Breast epithelium (tissue), 4 donors: Measurements from ENCODE around the gene ORM2. TPM values are rescaled to one million over a fixed set of nuclear protein-coding genes. Genes with fewer than 3 reads are reported as not detected.

ENCODE experiments used
- DNase-seq, 2 donors: peaks; one replicate each; pipeline ENCODE4 v3.0.0-alpha.2; 2019; ENCODE audit warnings: low spot score in 2 of 2
- H3K27ac ChIP-seq, 2 donors: fragments of 200-600 bp; sonication (generic) in 1 of 2; one replicate each; pipeline ENCODE4 v1.5.1; 2016 to 2019; ENCODE audit warnings: mild to moderate bottlenecking in 1 of 2
- H3K27me3 ChIP-seq, 2 donors: fragments of 200-600 bp; sonication (generic) in 1 of 2; one replicate each; pipeline versions ENCODE4 v1.5.1 to v1.6.0; 2017 to 2019; ENCODE audit warnings: control low read depth in 1 of 2, mild to moderate bottlenecking in 1 of 2
- H3K36me3 ChIP-seq: fragments of 200-600 bp; one replicate; pipeline ENCODE4 v1.5.1; 2019
- H3K4me1 ChIP-seq, 2 donors: fragments of 200-600 bp; sonication (generic); one replicate each; pipeline ENCODE4 v1.5.1; 2016 to 2019; ENCODE audit warnings: control low read depth in 1 of 2
- H3K4me3 ChIP-seq, 3 donors: fragments of 200-600 bp; sonication (generic); 1 replicate in 2 of 3; 2 replicates in 1 of 3; pipeline ENCODE4 v1.5.1; 2016 to 2019; ENCODE audit warnings: mild to moderate bottlenecking in 3 of 3, moderate library complexity in 2 of 3
- H3K9me3 ChIP-seq, 2 donors: fragments of 200-600 bp; sonication (generic) in 1 of 2; one replicate each; pipeline ENCODE4 v1.5.1; 2016 to 2019; ENCODE audit warnings: control low read depth in 1 of 2
- CTCF ChIP-seq, 3 donors: fragments of 450-650 bp; IDR thresholded peaks; one replicate each; pipeline ENCODE4 v1.5.1; 2016 to 2017; ENCODE audit warnings: antibody characterized with exemption in 3 of 3, mild to moderate bottlenecking in 3 of 3, moderate library complexity in 3 of 3
- POLR2A ChIP-seq: fragments of 450-650 bp; IDR thresholded peaks from one replicate; pipeline ENCODE4 v1.6.1; 2016; ENCODE audit warnings: antibody characterized with exemption, mild to moderate bottlenecking, moderate library complexity
- POLR2AphosphoS5 ChIP-seq, 3 donors: sonication (generic); formaldehyde crosslinking; IDR thresholded peaks; one replicate each; pipeline ENCODE4 v1.6.1; 2017; ENCODE audit warnings: antibody characterized with exemption in 3 of 3
- intact Hi-C: fragments of 100-400 bp; cut with DNase I; formaldehyde crosslinking; loops from one replicate; pipeline ENCODE4 v1.15.1; 2023; ENCODE audit warnings: low total_unique reads
- total RNA-seq, 3 donors: library from RNA; depleted of rRNA; stranded (reverse); fragments of >200 nt; gene quantifications; one replicate each; pipeline ENCODE4 v1.1.0, GENCODE V29; 2016

Gene ORM2
- total RNA-seq, 3 donors from 2014 or later: 1.6 to 2.9 TPM; not detected in 1

GRCh38 chr9:114294664-114295063, 35.0 kb upstream of the ORM2 start:
- intact Hi-C loops: loop anchor here (5.0 kb wide), 1 partner anchor 137 kb away; the partner anchor contains the start of gene COL27A1

GRCh38 chr9:114296338-114296737, 33.3 kb upstream of the ORM2 start:
- DNase-seq: no peak
- no peak overlapping the region for H3K27ac ChIP-seq
- H3K36me3 ChIP-seq: no peaks in the 10 kb centered on the region
- no peaks in the 10 kb centered on the region for H3K4me1 ChIP-seq
- no peak overlapping the region for H3K4me3 ChIP-seq
- intact Hi-C loops: no loop called here
- no peaks in the 10 kb centered on the region for H3K27me3 ChIP-seq
- TF ChIP-seq POLR2A (no peak), POLR2AphosphoS5 (IDR thresholded peaks at IDR 0.05) (no peak), CTCF (IDR thresholded peaks at IDR 0.05) (no peak)
- peaks cover 0 to 5% of the 10 kb centered on the region in 2 donors for H3K9me3 ChIP-seq

More at GRCh38 chr9:114294664-114295063, 35.0 kb upstream of the ORM2 start:
- peaks cover 0 to 5% of the 10 kb centered on the region in 2 donors for H3K9me3 ChIP-seq
- no peak overlapping the region for H3K4me3 ChIP-seq
- H3K27me3 ChIP-seq: no peaks in the 10 kb centered on the region
- no peak for DNase-seq
- TF ChIP-seq POLR2A (no peak), CTCF (IDR thresholded peaks at IDR 0.05) (no peak), POLR2AphosphoS5 (IDR thresholded peaks at IDR 0.05) (no peak)
- H3K27ac ChIP-seq: no peak overlapping the region
- no peaks in the 10 kb centered on the region for H3K36me3 ChIP-seq
- H3K4me1 ChIP-seq: no peaks in the 10 kb centered on the region

GRCh38 chr9:114299286-114300152, 30.1 kb upstream of the ORM2 start:
- Histone ChIP-seq H3K4me3 (no peak overlapping the region), H3K9me3 (peaks cover 0 to 5% of the 10 kb centered on the region in 2 donors), H3K27ac (no peak overlapping the region), H3K4me1 (no peaks in the 10 kb centered on the region), H3K36me3 (no peaks in the 10 kb centered on the region), H3K27me3 (no peaks in the 10 kb centered on the region)
- peak in 1 of 2 donors; percentile 25 for DNase-seq
- no peak for TF ChIP-seq POLR2AphosphoS5 (IDR thresholded peaks at IDR 0.05)
- TF ChIP-seq CTCF (IDR thresholded peaks at IDR 0.05): no peak
- no peak for TF ChIP-seq POLR2A
- intact Hi-C loops: no loop called here

- Histone ChIP-seq H3K9me3 (no peaks in the 10 kb centered on the region), H3K27me3 (no peaks in the 10 kb centered on the region), H3K36me3 (no peaks in the 10 kb centered on the region), H3K4me1 (no peaks in the 10 kb centered on the region), H3K4me3 (no peak overlapping the region), H3K27ac (no peak overlapping the region)
- no peak for TF ChIP-seq CTCF (IDR thresholded peaks at IDR 0.05)
- no peak for TF ChIP-seq POLR2A
- TF ChIP-seq POLR2AphosphoS5 (IDR thresholded peaks at IDR 0.05): no peak
- no peak for DNase-seq
- intact Hi-C loops: no loop called here
Measured at GRCh38 chr9:114300153-114300845, 29.4 kb upstream of the ORM2 start.
